HG02870 (cell line): ENCODE measurements around the gene TF.

ENCODE experiments used
- ATAC-seq: cut with Tn5 transposase; IDR thresholded peaks from one replicate; pipeline ENCODE4 v1.9.1; 2021; ENCODE audit warnings: mild to moderate bottlenecking, moderate library complexity; ENCODE audit not compliant: unreplicated experiment

The TF gene

DNA sequence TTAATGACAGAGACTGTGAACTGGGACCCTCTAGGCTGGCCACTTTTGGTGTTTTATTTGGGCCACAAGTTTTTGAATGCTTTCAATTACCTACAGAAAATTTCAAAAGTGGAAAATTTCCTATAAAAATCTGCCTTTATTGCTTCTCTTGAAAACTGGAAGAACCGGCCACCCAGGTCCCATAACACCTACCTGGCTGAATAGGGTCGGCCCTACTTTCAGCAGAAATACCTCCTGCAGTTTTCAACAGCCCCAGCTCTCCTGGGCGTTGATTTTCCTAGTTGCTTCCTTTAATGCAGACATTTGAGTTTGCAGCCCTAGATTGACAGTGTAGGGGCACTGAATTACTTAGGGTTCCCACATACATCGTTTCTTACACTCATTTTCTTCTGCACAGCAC is 58.7 kb downstream of the TF start:
- no peak for ATAC-seq

DNA sequence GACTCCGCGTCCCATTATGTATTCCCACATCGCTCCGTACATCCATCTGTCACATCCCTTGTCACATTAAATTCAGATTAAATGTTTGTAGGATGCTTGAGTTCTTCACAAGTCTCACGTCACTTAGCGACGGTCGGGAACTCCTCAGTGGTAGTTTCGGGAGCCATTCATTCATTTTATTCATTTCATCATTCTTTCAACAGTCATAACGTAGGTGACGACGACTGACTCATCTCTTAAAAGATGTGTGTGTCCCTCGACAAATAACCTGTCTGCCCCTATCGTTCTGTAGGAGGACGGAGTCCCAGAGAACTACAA is 59.1 kb downstream of the TF start:
- ATAC-seq, result no peak

DNA sequence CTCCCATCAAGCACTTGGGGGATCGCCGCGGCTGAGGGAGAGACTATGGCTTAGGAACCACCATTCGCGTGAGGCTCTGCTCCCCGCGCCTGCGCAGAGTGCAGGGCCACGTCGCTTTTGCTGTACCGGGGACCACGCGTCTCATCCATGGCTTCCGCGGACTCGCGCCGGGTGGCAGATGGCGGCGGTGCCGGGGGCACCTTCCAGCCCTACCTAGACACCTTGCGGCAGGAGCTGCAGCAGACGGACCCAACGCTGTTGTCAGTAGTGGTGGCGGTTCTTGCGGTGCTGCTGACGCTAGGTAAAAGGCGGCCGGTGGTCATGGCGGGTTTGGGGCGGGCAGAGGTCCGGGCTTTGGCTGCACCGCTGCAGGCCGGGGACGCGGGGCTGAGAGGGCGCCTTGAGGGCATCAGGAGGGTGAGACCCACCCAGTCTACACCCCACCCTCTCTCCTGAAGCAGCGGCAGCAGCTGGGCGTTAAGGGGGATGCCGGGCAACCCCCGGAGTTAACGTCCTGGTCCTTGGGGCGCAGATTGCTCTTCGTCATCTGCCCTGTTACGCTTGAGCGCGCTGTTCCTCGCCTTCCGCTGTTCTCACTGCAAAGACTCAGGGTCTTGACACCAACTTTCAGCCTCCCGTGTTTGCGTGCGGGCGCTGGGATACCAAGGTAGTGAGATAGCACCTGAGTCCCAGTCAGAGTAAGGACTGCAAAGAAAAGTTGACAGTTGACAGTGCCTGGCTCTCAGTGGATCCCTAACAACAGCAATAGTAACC is 59.7 kb downstream of the TF start, which contains the start of gene SRPRB:
Gene SRPRB, plus strand, starts transcription at position 114 of the 774 bp plus-strand sequence. Its CDS starts 34 bp downstream, at position 148.
- ATAC-seq, result peak; percentile 95

DNA sequence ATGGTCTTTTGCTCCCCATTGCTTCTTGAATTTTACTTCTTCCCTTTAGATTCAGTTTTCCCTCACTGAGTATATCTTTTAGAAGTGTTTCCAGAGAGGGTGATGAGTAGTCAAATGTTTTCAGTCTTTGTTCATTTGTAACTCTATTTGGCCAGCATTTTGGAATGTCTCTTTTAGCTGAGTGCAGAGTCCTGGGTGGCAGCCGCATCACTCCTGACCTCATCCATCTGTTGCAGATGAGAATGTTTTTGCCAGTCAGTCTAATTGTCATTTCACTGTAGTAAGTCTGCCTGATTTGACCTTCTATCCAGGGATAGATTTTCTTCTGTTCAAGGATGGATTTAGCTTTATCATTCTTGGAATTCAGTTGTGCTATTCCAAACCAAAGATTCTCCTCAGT is 66.7 kb downstream of the TF start:
- no peak for ATAC-seq

DNA sequence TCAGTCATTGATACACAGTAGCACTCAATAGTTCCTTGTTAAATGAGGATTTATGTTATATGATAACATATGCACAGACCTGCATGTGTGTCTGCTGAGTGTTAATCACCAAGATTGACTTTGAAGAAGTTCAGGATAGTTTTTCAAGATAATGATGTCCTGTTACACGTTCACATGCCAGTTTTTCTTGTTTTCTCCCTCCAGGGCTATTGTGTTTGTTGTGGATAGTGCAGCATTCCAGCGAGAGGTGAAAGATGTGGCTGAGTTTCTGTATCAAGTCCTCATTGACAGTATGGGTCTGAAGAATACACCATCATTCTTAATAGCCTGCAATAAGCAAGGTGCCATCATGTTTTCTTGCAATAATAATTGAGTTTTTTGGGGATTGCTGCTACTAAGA is 69.2 kb downstream of the TF start:
- ATAC-seq, result no peak

DNA sequence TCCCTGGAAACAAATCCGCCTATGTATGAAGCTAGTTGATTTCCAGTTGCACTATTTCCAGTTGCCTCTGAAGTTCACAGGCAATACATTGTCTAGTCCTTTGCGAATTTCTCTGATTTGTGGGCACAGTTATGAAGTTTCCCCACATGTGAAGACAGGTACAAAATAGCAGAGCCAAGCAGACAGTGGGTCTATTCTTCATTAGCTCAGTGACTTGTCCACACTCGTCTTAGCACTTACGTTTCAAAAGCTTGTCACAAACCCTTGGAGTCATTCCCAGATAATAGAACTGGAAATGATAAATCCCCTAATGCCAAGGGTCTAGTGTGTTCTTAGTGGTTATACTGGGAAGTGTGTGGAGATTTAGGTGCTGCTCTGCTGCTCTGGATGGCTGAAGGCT is 73.9 kb downstream of the TF start:
- ATAC-seq, result no peak

DNA sequence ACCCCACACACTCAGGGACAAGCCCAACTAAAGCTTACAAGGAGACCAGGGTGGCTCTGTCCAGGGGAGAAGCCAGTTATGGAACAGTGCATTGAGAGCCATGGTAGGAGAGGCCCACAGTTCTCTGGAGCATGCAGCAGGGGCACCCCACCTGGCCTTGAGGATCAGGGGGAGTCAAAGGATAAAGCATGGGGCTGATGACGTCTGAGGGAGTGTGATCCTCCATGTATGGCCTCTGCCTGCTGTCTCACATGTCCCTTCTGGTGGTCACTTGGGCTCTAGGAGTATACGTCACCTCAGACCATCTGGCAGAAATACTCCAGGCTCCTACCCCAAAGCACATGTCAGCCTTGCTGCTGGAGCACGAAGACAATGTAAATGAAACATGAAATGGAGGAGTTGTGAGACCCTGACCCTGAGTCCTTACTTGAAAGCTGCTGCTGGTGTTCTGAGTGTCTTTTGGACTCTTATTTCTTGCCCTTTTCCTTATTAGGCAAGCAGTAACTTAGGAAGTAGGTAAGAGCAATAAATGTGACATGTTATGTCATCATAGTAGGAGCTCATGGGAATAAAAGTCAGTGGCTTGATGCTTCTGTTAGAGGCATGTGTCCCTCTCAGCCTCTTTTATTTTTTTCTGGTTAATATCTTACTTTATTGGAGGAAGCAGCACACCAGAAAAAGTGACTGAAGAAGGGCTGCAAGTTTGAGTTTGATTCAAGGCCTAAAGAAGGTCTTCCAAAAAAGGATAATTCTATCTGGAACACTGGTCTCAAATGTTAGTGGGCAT is 74.9 kb downstream of the TF start:
- no peak for ATAC-seq

DNA sequence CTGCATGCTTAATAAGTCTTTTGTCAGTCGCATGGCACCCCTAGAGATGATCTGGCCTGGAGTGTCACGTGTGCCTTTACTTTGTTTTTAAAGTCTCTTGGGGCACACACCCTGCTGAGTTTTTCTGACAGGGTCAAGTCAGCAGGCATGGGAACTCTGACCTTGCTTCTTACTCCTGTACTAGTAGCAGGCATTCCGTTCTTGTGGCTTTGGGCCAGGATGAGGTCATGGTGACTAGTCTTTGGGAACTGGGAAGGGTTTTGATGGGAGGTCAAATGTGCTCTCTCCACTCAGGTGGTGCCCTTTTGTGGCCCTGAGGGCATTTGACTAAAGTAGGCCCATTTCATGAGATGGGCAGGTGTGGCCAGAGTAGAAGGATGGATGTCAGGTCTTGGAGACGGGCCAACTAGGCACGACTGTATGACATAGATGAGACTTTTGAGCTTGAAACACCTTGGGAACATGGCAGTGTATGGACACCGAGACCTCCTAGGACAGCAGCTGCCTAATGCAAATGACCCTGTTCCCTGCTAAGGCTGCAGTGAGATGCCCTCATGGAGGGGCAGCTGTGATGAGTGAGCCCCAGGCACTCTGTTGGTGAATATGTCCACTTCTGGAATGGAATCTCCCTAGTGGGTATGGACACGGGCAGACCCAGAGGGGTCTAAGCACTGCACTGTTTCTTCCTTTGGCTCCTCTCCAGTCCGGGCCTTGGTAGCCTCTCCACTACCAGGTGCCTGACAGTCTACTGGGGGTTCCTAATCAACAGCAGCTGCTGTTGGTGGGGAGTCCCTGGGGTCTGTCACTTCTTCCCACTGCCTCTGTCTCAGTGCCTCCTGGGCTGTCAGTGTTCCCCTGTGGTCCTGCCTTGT is 75.8 kb downstream of the TF start:
- ATAC-seq, result no peak

DNA sequence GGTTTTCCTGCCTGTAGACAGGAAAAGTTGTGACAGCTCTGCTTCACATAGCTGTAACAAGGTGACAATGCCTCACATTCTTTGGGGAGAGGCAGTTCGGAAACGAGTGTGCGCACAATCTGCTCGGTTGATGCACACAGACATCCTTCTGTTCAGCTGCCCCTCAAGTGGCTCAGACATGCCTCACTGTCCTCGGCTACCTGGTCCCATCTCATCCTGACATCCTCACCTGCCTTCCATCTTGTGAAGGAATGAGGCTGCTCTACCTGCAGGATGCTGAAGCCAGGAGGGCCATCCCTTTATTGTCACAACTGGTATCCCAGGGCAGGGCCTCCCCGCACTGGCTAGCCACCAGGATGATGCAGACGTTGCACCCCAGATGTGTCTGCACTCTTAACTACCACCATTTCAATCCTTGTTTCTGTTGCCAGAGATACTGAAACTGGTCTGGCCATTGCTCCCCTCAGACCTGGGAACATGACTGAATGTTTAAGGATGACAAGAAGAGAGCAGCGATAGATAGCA is 78.8 kb downstream of the TF start:
- no peak for ATAC-seq

DNA sequence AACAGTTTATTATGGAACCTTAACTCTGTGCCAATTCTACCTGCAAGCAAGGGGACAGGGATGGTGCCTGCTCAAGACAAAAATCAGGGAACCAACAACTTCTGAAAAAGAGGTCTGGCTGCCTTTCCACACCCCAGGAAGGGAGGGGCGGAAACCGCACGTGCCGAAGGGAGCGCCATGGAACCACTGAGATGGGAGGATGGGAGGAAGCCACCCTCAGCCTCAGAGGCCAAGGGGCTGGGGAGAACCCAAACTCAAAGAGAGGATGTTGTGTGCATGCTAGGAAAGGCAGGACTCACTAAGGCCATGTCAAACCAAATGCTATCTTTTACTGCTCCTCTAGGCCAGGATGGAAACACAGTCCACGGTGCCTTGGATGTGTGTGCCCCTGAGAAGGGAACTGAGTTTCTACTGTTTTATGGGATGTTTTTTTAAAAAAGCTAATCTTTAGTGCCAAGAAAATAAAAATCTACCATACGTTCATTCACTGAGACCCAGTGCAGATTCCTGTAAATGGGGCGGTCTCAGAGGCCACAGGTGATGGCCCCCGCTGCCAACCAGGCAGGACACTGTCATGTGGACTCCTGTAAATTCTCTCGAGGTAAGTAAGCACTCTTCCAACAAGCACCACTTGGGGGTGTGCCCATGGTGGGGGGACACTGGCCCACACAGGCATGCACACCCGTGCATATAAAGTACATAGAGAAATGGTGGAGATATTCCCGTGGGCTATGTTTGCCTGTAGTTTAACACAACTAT is 80.0 kb downstream of the TF start:
- ATAC-seq, result no peak

DNA sequence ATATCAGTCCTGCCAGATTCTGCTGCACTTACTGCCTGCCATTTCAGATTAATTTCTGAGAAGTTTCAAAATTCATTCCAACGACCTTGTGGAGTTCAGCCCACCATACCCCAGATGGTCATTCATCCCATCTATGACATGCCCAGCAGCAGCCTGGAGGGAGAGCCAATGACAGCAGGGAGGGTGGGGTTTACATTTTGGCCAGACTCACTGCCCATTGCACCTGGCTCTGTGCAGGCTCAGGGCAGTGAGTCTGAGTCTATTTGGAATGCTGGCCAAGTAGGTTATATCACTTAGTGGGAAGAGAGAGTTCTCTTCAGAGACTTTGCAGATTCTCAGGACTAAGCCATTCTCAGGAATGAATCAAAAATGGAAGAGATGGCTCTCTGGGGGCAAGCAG is 80.9 kb downstream of the TF start:
- ATAC-seq, result no peak

DNA sequence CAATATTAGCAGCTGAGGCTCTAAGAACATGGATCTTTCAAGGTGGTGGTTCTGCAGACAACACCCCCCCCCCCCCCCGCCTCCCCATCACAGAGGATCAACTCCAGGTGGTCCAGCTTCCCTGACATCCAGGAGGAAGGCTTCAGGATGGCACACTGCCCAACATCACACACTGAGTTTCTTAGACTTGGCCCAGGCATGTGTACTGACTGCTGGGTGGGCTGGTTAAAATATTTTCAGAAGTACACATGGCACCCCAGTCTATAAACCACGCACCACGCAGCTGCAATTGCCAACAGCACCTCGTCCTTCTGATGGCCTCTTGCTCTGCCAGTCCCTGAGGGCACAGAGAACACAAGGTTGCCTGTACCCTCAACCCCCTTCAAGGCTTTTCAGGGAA is 81.5 kb downstream of the TF start:
- no peak for ATAC-seq

DNA sequence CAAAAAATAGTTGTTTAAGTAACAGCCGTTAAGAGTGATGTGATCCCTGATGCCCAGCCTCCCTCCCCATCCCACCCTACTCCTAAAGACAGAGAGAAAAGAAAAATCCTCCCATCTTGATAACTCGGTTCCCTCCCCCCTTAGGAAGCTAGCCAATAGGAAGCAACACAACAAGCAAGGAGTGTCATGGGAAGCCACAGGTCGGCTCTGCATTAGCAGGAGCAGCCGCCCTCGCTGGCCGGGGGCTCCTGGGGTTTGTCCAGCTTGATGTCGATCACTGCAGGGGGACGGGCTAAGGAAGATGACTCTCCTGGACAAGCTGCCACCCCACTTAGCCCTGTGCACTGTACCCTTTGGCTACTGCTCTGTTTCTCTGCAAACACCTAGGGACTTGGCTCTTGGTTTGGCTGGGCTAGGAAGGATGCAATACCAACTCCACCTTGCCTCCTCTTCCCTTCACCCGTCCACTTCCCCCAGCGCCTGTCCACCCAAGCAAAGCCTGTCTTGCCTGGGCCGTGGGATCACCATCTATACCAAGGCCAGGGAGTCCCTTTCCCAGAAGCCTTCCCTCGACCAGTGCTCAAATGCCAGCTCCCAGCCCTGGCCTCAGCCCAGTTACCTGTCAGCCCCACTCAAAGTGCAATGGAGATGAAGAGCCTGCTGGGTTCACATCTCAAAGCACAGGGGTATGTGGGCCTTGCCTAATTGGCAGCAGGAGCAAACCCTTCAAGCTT is 82.5 kb downstream of the TF start:
- no peak for ATAC-seq

DNA sequence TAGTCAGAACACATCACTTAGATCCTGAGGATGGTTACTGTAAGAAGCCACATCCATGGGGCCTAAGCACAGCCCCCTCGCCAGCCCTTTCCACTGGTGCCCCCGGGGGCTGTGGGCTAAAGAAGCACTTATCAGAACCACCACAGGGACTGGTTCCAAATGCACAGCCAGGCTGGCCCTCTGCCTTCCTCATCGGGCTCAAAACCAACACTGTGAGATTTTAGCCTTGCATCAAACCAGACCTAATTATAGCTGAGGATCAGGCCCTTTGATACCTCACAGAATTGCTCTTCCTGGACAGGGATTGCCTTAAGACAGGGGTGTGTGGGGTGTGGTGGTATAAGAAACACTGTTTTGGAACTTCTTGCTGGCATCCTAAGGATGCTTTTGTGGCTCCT is 83.1 kb downstream of the TF start:
- no peak for ATAC-seq

DNA sequence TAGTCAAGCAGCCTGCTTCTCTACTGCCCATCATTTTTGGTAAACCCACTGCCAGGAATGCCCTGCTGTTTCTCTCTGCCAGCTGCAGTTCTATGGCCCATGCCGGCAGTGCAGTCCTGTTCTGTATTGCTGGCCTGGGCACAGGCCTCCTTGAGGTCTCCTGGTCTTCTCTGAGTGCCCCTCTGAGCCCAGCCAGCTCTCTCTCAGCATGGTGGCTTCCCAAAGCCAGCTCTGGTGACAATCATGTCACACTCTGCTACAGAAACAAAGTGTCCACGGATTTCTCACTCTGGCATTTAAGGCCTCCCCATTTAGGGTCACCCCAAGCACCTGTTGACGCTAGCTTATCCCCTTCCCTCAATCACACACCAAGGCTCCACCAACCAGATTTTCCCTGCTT is 83.9 kb downstream of the TF start:
- ATAC-seq, result no peak

DNA sequence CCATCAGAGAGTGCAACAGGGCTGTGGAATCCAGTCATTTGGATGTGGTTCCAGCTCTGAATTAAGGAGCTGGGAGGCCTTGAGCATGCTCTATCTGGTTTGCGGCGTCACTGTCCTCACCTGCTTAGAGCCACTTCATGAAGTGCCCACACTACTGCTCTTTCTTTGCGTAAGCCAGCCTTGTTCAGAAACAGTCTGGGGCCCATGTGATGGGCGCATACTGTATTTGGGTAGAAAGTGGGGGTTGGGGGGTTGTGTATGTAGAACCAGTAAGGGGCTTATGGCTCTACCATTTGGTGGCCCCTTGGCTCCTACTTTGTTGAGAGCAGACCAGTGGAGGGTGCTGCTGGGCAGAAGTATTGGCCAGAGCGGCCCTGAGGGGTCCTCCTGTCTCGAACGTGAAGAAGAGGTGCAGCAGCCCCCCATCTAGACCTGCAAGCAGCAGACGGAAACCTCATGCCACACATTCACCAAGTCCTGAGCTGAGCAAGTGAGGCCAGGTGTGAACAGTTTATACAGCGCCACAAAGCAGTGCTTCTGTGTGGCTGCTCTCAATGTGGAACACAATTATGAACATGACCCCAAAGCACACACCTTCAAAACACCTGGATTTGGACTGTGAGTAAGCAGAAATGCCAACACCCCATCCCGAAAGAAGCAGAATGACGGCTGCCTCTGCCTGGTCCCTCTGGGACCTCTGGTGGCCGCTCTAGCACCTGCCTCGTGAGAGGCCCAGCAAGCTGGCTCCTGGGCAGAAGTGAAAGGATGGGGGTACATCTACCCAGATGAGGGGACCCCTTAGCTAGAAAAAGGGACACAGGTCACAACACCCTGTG is 86.0 kb downstream of the TF start:
- no peak for ATAC-seq

DNA sequence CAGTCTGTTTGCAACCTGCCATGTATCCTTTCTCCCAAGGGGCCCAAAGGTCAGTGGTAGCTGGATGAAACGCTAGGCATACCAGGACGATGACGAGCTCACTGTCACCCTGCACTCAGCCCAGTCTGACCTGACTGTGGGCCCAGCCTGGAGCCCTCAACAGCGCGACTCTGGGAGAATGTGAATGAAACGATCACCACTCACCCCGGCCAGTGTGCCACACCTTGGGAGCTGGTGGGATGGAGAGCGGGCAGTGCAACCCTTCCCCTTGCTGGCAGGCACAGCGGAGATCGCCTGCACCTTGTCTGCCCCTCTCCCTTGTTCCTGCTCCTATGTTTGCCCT is 86.6 kb downstream of the TF start:
- no peak for ATAC-seq

DNA sequence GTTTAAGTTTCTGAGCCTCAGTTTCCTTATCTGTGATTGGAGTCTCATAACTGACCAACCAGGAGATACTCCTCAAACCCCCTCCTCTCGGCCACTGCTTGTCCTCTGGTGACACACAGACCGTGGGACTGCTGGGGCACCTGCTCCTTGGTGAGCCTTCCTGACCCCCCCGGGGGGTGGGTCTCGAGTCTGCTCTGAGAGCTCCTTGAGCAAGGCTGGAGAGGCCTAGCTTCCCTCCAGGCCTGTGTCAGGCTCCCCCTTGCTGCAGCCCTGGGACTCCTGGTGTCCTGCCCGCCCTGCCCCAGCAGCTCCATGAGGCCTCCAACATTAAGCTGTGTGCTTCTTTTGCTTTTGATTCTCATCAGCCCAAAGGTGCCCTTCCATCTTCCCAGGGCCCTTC is 87.1 kb downstream of the TF start:
- ATAC-seq, result no peak
